Choroid plexus epithelial cell (primary cell): Measurements from ENCODE around the gene IFNL3.

Source experiments
- DNase-seq: peaks from one replicate; pipeline ENCODE4 v3.0.0-alpha.2; 2010; ENCODE audit warnings: low read depth
- H3K4me3 ChIP-seq: 2 replicates; pipeline ENCODE4 v1.5.1; 2011; ENCODE audit warnings: low read depth, mild to moderate bottlenecking, control low read depth, low read length, moderate library complexity
- TF ChIP-seq, protein P1 (sequence below): conservative IDR thresholded peaks from 2 replicates; pipeline ENCODE4 v1.5.1; 2011; ENCODE audit warnings: low read depth, mild to moderate bottlenecking, control low read depth, inconsistent platforms, low read length, moderate library complexity

Gene IFNL3

GRCh38 chr19:39261704-39262103, 16.9 kb upstream of the IFNL3 start:
- no peak overlapping the region for H3K4me3 ChIP-seq
- no peak for DNase-seq
- TF ChIP-seq, protein P1, sequence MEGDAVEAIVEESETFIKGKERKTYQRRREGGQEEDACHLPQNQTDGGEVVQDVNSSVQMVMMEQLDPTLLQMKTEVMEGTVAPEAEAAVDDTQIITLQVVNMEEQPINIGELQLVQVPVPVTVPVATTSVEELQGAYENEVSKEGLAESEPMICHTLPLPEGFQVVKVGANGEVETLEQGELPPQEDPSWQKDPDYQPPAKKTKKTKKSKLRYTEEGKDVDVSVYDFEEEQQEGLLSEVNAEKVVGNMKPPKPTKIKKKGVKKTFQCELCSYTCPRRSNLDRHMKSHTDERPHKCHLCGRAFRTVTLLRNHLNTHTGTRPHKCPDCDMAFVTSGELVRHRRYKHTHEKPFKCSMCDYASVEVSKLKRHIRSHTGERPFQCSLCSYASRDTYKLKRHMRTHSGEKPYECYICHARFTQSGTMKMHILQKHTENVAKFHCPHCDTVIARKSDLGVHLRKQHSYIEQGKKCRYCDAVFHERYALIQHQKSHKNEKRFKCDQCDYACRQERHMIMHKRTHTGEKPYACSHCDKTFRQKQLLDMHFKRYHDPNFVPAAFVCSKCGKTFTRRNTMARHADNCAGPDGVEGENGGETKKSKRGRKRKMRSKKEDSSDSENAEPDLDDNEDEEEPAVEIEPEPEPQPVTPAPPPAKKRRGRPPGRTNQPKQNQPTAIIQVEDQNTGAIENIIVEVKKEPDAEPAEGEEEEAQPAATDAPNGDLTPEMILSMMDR: no peak

DNA sequence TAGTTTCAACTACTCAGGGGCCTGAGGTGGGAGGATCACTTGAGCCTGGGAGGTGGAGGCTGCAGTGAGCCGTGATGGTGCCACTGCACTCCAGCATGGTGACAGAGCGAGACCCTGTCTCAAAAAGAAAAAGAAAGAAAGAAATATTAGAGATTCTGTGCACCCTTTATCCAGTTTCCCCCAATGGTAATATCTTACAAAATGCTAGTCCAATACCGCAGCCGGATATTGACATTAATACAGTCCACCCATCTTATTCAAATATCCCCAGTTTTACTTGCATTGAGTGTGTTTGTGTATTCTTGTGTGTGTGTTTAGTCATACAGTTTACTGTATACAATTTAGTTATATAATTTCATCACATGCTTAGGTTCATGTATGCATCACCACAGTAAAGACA, 12.4 kb upstream of the IFNL3 start:
- no peak overlapping the region for H3K4me3 ChIP-seq
- DNase-seq: no peak
- TF ChIP-seq, protein P1: no peak

DNA sequence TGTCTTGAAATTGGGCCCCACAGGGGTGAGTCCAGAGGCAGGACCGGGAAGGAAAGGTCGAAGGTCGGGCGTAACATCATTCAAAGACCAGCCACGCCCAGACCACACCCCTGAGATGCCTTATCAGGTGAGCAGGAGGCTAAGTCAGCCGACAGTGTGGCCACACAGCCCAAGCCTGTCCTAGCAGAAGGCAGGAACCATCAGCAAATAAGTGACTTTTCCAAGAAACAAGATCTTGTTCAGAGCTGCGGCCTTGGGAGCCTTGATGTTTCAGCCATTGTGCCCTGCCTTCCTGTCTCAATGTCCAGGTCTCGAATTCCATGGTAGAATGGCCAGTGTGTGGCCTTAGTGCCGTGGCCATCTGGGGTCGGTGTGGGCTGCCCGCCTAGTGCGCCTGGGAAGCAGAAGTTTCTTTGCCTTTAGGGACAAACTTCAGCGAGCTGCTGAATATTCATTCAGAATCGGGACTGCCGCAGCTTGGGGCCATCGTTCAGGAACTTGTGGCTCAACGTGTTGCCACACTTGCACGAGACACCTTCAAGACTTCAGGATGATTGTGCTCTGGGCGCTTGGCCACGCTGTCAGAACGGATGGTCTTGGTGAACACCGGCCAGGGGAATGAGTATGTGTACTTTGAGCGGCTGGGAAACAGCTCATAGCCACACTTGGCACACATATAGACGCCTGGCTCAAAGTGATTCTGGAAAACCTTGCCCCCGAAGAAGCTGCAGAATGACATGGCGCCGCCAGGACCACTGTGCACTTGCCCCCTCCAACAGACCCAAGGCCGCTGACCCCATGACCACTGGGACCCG, 9.9 kb upstream of the IFNL3 start:
- TF ChIP-seq, protein P1: no peak
- DNase-seq: no peak
- H3K4me3 ChIP-seq: no peak overlapping the region

GRCh38 chr19:39253374-39254149, 8.8 kb upstream of the IFNL3 start:
- no peak overlapping the region for H3K4me3 ChIP-seq
- DNase-seq: no peak
- TF ChIP-seq, protein P1: no peak

DNA sequence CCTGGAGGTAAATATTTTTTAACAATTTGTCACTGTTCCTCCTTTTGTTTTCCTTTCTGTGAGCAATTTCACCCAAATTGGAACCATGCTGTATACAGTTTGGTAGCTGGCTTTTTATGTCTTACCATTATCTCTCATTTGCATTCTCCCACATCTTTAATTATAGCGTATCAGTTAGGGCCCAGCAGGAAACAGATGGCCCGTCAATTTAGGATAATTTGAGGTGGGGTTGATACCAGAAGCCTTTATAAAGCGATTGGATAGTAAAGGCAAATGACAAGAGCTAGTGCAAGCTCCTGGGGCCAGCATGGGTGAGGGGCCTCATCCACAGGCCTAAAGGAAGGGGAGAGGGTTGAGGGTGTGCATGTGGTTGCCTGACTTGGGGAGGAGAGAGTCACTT, 7.7 kb upstream of the IFNL3 start:
- TF ChIP-seq, protein P1: no peak
- H3K4me3 ChIP-seq: no peak overlapping the region
- DNase-seq: no peak

GRCh38 chr19:39251846-39252245, 7.0 kb upstream of the IFNL3 start:
- TF ChIP-seq, protein P1: no peak
- no peak overlapping the region for H3K4me3 ChIP-seq
- no peak for DNase-seq
